Osteoblast (primary cell): Measurements from ENCODE around the gene TCN1. TPM values are rescaled to one million over a fixed set of nuclear protein-coding genes. Genes with fewer than 3 reads are reported as not detected.

Source experiments
- DNase-seq: peaks from one replicate; pipeline ENCODE4 v3.0.0; 2011; ENCODE audit warnings: low spot score, mixed read lengths; ENCODE audit not compliant: insufficient read length; ENCODE audit errors: missing footprints
- H2AFZ ChIP-seq: 2 replicates; pipeline ENCODE4 v1.6.0; 2011; ENCODE audit warnings: mild to moderate bottlenecking, low read length
- H3K27ac ChIP-seq: 2 replicates; pipeline ENCODE4 v1.5.1; 2011; ENCODE audit warnings: mild to moderate bottlenecking, low read depth, low read length, moderate library complexity
- H3K27me3 ChIP-seq: 2 replicates; pipeline ENCODE4 v1.6.0; 2012; ENCODE audit warnings: mild to moderate bottlenecking, control low read depth, inconsistent platforms, low read length, moderate library complexity; ENCODE audit not compliant: insufficient read depth
- H3K36me3 ChIP-seq: 2 replicates; pipeline ENCODE4 v1.5.1; 2011; ENCODE audit warnings: mild to moderate bottlenecking, low read length, control low read depth, moderate library complexity; ENCODE audit not compliant: insufficient read depth
- H3K4me1 ChIP-seq: 2 replicates; pipeline ENCODE4 v1.5.1; 2011; ENCODE audit warnings: mild to moderate bottlenecking, low read length, control low read depth, moderate library complexity; ENCODE audit not compliant: insufficient read depth
- H3K4me2 ChIP-seq: 2 replicates; pipeline ENCODE4 v1.6.0; 2011; ENCODE audit warnings: mild to moderate bottlenecking, low read length; ENCODE audit not compliant: insufficient read depth
- H3K4me3 ChIP-seq: fragments of 200-600 bp; sonication (generic); 3 replicates; pipeline ENCODE4 v1.5.1; 2012; ENCODE audit warnings: mild to moderate bottlenecking, low read length, inconsistent platforms; ENCODE audit not compliant: insufficient read depth
- H3K79me2 ChIP-seq: 2 replicates; pipeline ENCODE4 v1.6.0; 2012; ENCODE audit warnings: mild to moderate bottlenecking, low read length, control low read depth, inconsistent platforms; ENCODE audit not compliant: insufficient read depth
- H3K9me3 ChIP-seq: 2 replicates; pipeline ENCODE4 v1.5.1; 2011; ENCODE audit warnings: low read depth, low read length, control low read depth
- H4K20me1 ChIP-seq: 2 replicates; pipeline ENCODE4 v1.6.0; 2012; ENCODE audit warnings: mild to moderate bottlenecking, low read length, control low read depth; ENCODE audit not compliant: insufficient read depth
- total RNA-seq: library from RNA; depleted of rRNA; stranded (reverse); fragments of >200 nt; gene quantifications from 2 replicates; pipeline ENCODE4 v1.2.3, GENCODE V29; 2012
- TF ChIP-seq, protein P1 (sequence below): IDR thresholded peaks from 2 replicates; pipeline ENCODE4 v1.5.1; 2011; ENCODE audit warnings: mild to moderate bottlenecking, low read depth, low read length, moderate library complexity; ENCODE audit errors: extremely low read depth

TCN1 gene
- total RNA-seq, 1 donor, result not detected

DNA sequence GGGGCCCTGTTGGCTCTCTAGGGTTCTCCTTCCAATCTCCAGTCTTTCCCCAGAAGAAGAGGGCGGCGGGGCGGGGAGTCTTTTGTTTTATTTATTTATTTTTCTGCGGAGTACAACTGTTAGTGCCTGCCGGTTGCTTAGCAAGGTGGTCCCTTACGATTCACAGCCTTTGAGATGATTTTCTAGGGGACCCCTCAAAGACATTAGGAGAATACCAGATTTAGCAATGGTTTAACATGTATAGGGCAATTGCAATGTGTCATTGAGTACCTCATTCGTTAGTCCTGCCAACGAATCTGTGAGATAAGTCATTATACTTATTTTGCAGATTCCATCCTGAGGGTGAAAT is 55.4 kb downstream of the TCN1 start:
- Histone ChIP-seq H3K4me1 (peaks cover 9% of the 10 kb centered on the region), H3K4me2 (peak overlapping the region; percentile 84), H4K20me1 (no peaks in the 10 kb centered on the region), H3K79me2 (peaks cover 12% of the 10 kb centered on the region), H2AFZ (peak overlapping the region; percentile 91), H3K27ac (peak overlapping the region; percentile 77), H3K9me3 (no peaks in the 10 kb centered on the region), H3K36me3 (peaks cover 20% of the 10 kb centered on the region), H3K27me3 (no peaks in the 10 kb centered on the region), H3K4me3 (peak overlapping the region; percentile 99)
- TF ChIP-seq, protein P1, sequence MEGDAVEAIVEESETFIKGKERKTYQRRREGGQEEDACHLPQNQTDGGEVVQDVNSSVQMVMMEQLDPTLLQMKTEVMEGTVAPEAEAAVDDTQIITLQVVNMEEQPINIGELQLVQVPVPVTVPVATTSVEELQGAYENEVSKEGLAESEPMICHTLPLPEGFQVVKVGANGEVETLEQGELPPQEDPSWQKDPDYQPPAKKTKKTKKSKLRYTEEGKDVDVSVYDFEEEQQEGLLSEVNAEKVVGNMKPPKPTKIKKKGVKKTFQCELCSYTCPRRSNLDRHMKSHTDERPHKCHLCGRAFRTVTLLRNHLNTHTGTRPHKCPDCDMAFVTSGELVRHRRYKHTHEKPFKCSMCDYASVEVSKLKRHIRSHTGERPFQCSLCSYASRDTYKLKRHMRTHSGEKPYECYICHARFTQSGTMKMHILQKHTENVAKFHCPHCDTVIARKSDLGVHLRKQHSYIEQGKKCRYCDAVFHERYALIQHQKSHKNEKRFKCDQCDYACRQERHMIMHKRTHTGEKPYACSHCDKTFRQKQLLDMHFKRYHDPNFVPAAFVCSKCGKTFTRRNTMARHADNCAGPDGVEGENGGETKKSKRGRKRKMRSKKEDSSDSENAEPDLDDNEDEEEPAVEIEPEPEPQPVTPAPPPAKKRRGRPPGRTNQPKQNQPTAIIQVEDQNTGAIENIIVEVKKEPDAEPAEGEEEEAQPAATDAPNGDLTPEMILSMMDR, result no peak
- DNase-seq, result no peak

DNA sequence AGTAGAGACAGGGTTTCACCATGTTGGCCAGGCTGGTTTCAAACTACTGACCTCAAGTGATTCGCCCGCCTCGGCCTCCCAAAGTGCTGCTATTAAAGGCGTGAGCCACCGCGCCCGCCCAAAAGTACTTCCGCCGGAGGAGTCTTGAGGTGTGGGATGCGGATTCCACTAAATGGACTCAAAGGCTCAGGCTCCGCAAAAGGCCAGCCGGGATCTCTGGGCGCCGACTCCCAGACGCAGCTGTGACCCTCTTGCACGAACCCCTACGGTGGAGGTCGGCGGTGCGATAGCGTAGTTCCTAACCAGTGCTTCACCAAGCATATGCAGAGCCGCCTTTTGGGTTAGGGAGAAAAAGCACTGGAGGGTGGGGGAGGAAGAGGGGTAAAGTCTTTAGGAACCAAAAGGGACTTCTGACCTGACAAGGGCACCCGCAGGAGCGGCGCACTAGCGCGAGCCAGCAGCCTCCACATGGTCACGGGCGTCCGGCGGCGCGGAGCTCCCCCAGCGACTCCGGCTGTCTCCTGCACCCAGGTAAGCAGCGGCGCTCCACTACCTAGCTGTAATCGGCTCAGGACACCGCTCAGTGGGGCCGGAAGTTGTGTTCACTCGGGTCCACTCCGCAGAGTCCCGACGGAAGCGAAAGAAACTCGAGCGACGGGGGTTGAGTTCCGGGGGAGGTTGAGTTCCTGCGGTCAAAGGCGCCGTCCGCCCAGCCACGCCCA is 55.9 kb downstream of the TCN1 start, which contains the start of gene MRPL16:
Gene MRPL16, minus strand, starts transcription at position 590 of the 722 bp plus-strand sequence. Its CDS starts 120 bp downstream, at position 470.
- Histone ChIP-seq H3K4me3 (peak within 1 kb of the TSS; percentile 99), H4K20me1 (no peaks in the 10 kb centered on the region), H3K4me1 (peaks cover 9% of the 10 kb centered on the region), H3K79me2 (peaks cover 12% of the 10 kb centered on the region), H3K4me2 (peak within 1 kb of the TSS; percentile 84), H3K27ac (peak within 1 kb of the TSS; percentile 77), H3K27me3 (no peaks in the 10 kb centered on the region), H2AFZ (peak within 1 kb of the TSS; percentile 91), H3K9me3 (no peaks in the 10 kb centered on the region), H3K36me3 (peaks cover 25% of the 10 kb centered on the region)
- TF ChIP-seq, protein P1, result no peak
- DNase-seq, result peak; percentile 92

DNA sequence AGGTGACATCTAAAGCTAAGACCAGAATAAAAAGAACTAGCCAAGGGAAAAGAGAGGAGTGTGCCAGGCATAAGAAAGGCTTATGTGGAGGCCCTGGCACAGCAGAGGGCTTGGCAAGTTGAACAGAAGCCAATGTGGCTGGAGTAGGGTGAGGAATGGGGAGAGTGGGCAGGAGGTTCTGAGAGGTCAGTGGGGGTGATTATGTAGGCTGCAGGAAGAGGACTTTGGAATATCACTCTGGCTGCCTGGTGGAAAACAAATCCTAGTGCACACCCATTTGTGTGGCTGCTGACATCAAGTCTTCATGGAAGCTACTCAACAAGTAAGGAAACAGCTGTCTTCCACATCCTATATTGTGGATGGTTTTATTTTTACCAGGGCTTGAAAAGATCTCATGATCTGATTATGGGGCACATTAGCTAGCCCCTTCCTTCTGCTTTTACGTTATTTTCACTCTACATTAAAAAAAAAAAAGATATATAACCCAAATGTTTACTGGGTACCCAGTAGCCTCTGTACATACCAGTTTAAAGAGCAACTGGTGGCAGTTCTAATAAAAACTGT is 59.2 kb downstream of the TCN1 start:
- no peaks in the 10 kb centered on the region for H3K27me3 ChIP-seq

DNA sequence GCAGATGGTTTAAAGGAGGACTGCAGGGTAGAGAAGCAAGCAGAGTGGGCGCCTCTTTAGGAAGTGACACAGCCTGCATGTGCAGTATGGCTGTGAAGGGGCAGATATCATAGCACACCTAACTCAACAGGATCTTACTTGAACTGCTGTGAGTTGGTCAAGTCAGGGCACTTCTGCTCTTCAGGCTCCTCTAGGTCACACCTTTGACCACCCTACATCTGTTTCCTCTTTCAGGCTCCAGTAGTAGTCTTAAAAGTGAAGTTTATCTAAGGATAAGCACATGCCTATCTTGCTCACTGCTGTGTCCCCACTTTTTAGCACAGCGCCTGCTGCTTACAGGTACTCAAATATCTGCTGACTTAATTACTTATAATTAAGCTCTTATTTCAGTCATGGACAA is 62.2 kb downstream of the TCN1 start:
- TF ChIP-seq, protein P1, result no peak
- no peak for DNase-seq
- no peak overlapping the region for H3K27ac ChIP-seq
- H3K36me3 ChIP-seq, result peaks cover 39% of the 10 kb centered on the region
- H3K79me2 ChIP-seq, result no peaks in the 10 kb centered on the region
- peaks cover 6% of the 10 kb centered on the region for H3K4me1 ChIP-seq
- no peaks in the 10 kb centered on the region for H3K27me3 ChIP-seq
- no peaks in the 10 kb centered on the region for H3K9me3 ChIP-seq
- no peak overlapping the region for H3K4me2 ChIP-seq
- H2AFZ ChIP-seq, result no peak overlapping the region
- H4K20me1 ChIP-seq, result no peaks in the 10 kb centered on the region
- H3K4me3 ChIP-seq, result no peak overlapping the region

More for the DNA sequence above, 59.2 kb downstream of the TCN1 start:
- Histone ChIP-seq H4K20me1 (no peaks in the 10 kb centered on the region), H3K27ac (no peak overlapping the region), H3K36me3 (peaks cover 39% of the 10 kb centered on the region), H3K79me2 (peaks cover 12% of the 10 kb centered on the region), H3K4me1 (peaks cover 11% of the 10 kb centered on the region), H3K4me2 (no peak overlapping the region), H2AFZ (no peak overlapping the region), H3K4me3 (no peak overlapping the region), H3K9me3 (no peaks in the 10 kb centered on the region)
- no peak for DNase-seq
- TF ChIP-seq, protein P1, result no peak
